WTC11 (cell line): Measurements from ENCODE around the gene COG5. TPM values are rescaled to one million over a fixed set of nuclear protein-coding genes. Genes with fewer than 3 reads are reported as not detected.

Source experiments
- ATAC-seq: fragments of 200-7000 bp; cut with Tn5 transposase; 2 replicates; pipeline ENCODE4 v1.10.0; 2021; ENCODE audit warnings: mild to moderate bottlenecking, moderate library complexity
- CTCF ChIA-PET: fragments of 300-600 bp; sonication (Branson Sonifier 250); formaldehyde crosslinking; loops from one replicate; lab custom pipeline; 2021; ENCODE audit warnings: antibody characterized with exemption; lab: Charles Lee
- POLR2A ChIA-PET: fragments of 350-600 bp; sonication (Branson Sonifier 250); formaldehyde crosslinking; loops from one replicate; lab custom pipeline; 2021; ENCODE audit warnings: antibody characterized with exemption; lab: Charles Lee
- DNase-seq: peaks from one replicate; pipeline ENCODE4 v3.0.0; 2021; ENCODE audit warnings: low spot score
- H3K27ac Mint-ChIP-seq: 2 replicates; pipeline ENCODE4 v1.8.0; 2021; ENCODE audit warnings: mixed read lengths
- H3K27me3 Mint-ChIP-seq: 2 replicates; pipeline ENCODE4 v1.8.0; 2021; ENCODE audit warnings: low read depth, mild to moderate bottlenecking, moderate library complexity, mixed read lengths
- H3K36me3 Mint-ChIP-seq: 2 replicates; pipeline ENCODE4 v1.8.0; 2021; ENCODE audit warnings: mixed read lengths
- H3K4me1 Mint-ChIP-seq: 2 replicates; pipeline ENCODE4 v1.8.0; 2022; ENCODE audit warnings: mixed read lengths
- H3K4me3 Mint-ChIP-seq: 2 replicates; pipeline ENCODE4 v1.8.0; 2021; ENCODE audit warnings: mild to moderate bottlenecking, moderate library complexity, mixed read lengths
- H3K9me3 Mint-ChIP-seq: 2 replicates; pipeline ENCODE4 v1.8.0; 2021; ENCODE audit warnings: mixed read lengths
- AR ChIP-seq: fragments of 250-450 bp; sonication (Bioruptor Pico); IDR thresholded peaks from 2 replicates; pipeline ENCODE4 v1.9.0; 2021; ENCODE audit warnings: mild to moderate bottlenecking
- ATF2 ChIP-seq: sonication (generic); formaldehyde crosslinking; IDR thresholded peaks from 2 replicates; pipeline ENCODE4 v1.8.1; 2022; ENCODE audit warnings: low read depth, missing genetic modification reagents, borderline replicate concordance
- FOXP1 ChIP-seq: sonication (generic); formaldehyde crosslinking; IDR thresholded peaks from 2 replicates; pipeline ENCODE4 v1.8.0; 2022; ENCODE audit warnings: missing genetic modification reagents, mild to moderate bottlenecking, moderate library complexity, borderline replicate concordance
- GRHL2 ChIP-seq: fragments of 250-450 bp; sonication (Bioruptor Pico); IDR thresholded peaks from 2 replicates; pipeline ENCODE4 v1.8.0; 2022; ENCODE audit warnings: mild to moderate bottlenecking, moderate library complexity; ENCODE audit not compliant: insufficient replicate concordance, severe bottlenecking
- MXD4 ChIP-seq: fragments of 250-450 bp; sonication (Bioruptor Pico); IDR thresholded peaks from 2 replicates; pipeline ENCODE4 v1.8.0; 2021; ENCODE audit warnings: mild to moderate bottlenecking, moderate library complexity, borderline replicate concordance
- NFATC4 ChIP-seq: fragments of 250-450 bp; sonication (Bioruptor Pico); IDR thresholded peaks from 2 replicates; pipeline ENCODE4 v1.9.0; 2021; ENCODE audit warnings: mild to moderate bottlenecking
- NFYB ChIP-seq: sonication (generic); formaldehyde crosslinking; conservative IDR thresholded peaks from 2 replicates; pipeline ENCODE4 v1.8.0; 2022; ENCODE audit warnings: low read depth, missing genetic modification reagents
- PRDM15 ChIP-seq: sonication (generic); formaldehyde crosslinking; IDR thresholded peaks from 2 replicates; pipeline ENCODE4 v1.8.0; 2022; ENCODE audit warnings: missing genetic modification reagents
- SOX15 ChIP-seq: fragments of 250-450 bp; sonication (Bioruptor Pico); IDR thresholded peaks from 2 replicates; pipeline ENCODE4 v1.9.0; 2021; ENCODE audit warnings: mild to moderate bottlenecking
- USF1 ChIP-seq: sonication (generic); formaldehyde crosslinking; IDR thresholded peaks from 2 replicates; pipeline ENCODE4 v1.8.0; 2022; ENCODE audit warnings: mild to moderate bottlenecking, missing genetic modification reagents
- USF2 ChIP-seq: sonication (generic); formaldehyde crosslinking; IDR thresholded peaks from 2 replicates; pipeline ENCODE4 v1.8.1; 2023; ENCODE audit warnings: mild to moderate bottlenecking, missing genetic modification reagents, moderate library complexity
- ZNF121 ChIP-seq: sonication (generic); formaldehyde crosslinking; IDR thresholded peaks from 2 replicates; pipeline ENCODE4 v1.8.0; 2023; ENCODE audit warnings: missing genetic modification reagents
- ZNF232 ChIP-seq: sonication (generic); formaldehyde crosslinking; IDR thresholded peaks from 2 replicates; pipeline ENCODE4 v1.8.0; 2022; ENCODE audit warnings: mild to moderate bottlenecking, missing genetic modification reagents
- ZNF281 ChIP-seq: sonication (generic); formaldehyde crosslinking; IDR thresholded peaks from 2 replicates; pipeline ENCODE4 v1.8.0; 2023; ENCODE audit warnings: mild to moderate bottlenecking, missing genetic modification reagents
- ZNF317 ChIP-seq: sonication (generic); formaldehyde crosslinking; IDR thresholded peaks from 2 replicates; pipeline ENCODE4 v1.8.1; 2023; ENCODE audit warnings: low read depth, mild to moderate bottlenecking, moderate library complexity, missing genetic modification reagents, borderline replicate concordance
- ZSCAN18 ChIP-seq: fragments of 250-450 bp; sonication (Bioruptor Pico); IDR thresholded peaks from 2 replicates; pipeline ENCODE4 v2.1.2; 2022; ENCODE audit warnings: mild to moderate bottlenecking, moderate library complexity
- total RNA-seq: library from RNA; stranded (reverse); gene quantifications from 3 replicates; pipeline ENCODE4 v1.2.3, GENCODE V29; 2021

COG5 gene
- total RNA-seq, 1 experiment from 2014 or later: 23.8 TPM

- CTCF ChIA-PET: no interaction called here
These were observed 401.2 kb downstream of the COG5 start for GRCh38 chr7:107162475-107162874.

More at GRCh38 chr7:107162475-107162874, 401.2 kb downstream of the COG5 start:
- Mint-ChIP-seq H3K9me3 (no peaks in the 10 kb centered on the region), H3K4me3 (no peak overlapping the region), H3K36me3 (no peaks in the 10 kb centered on the region), H3K27me3 (no peaks in the 10 kb centered on the region), H3K27ac (no peak overlapping the region), H3K4me1 (peaks cover 23% of the 10 kb centered on the region)
- POLR2A ChIA-PET: no interaction called here
- DNase-seq (no peak), ATAC-seq (no peak)
- TF ChIP-seq ZSCAN18 (CRISPR knock-in tag): no peak
- no peak for TF ChIP-seq ZNF232 (CRISPR knock-in tag)
- TF ChIP-seq NFATC4 (CRISPR knock-in tag): no peak
- no peak for TF ChIP-seq NFYB
- no peak for TF ChIP-seq MXD4 (CRISPR knock-in tag)
- TF ChIP-seq USF2 (CRISPR knock-in tag): no peak
- no peak for TF ChIP-seq ZNF121 (CRISPR knock-in tag)
- TF ChIP-seq ZNF281 (CRISPR knock-in tag): no peak
- TF ChIP-seq GRHL2 (CRISPR knock-in tag): no peak
- no peak for TF ChIP-seq FOXP1
- TF ChIP-seq ZNF317 (CRISPR knock-in tag): no peak
- TF ChIP-seq ATF2 (CRISPR knock-in tag): no peak
- TF ChIP-seq SOX15 (CRISPR knock-in tag): no peak
- TF ChIP-seq USF1 (CRISPR knock-in tag): no peak
- TF ChIP-seq PRDM15 (CRISPR knock-in tag): no peak
- no peak for TF ChIP-seq AR (CRISPR knock-in tag)
